B cell (primary cell): ENCODE measurements around the gene ARSJ. TPM values are rescaled to one million over a fixed set of nuclear protein-coding genes. Genes with fewer than 3 reads are reported as not detected.

ENCODE experiments used
- ATAC-seq: fragments of 200-7000 bp; cut with Tn5 transposase; one replicate; pipeline ENCODE4 v1.10.0; 2021; ENCODE audit warnings: low read depth, mild to moderate bottlenecking, moderate number of reproducible peaks, moderate library complexity
- CTCF ChIA-PET: fragments of 350-600 bp; sonication (Branson Sonifier 250); formaldehyde crosslinking; loops from one replicate; lab custom pipeline; 2021; ENCODE audit warnings: antibody characterized with exemption, inconsistent platforms; lab: Charles Lee
- POLR2A ChIA-PET: fragments of 350-600 bp; sonication (Branson Sonifier 250); formaldehyde crosslinking; loops from one replicate; lab custom pipeline; 2021; ENCODE audit warnings: antibody characterized with exemption; lab: Charles Lee
- DNase-seq: peaks from one replicate; pipeline ENCODE4 v3.0.0; 2013
- H2AFZ ChIP-seq: 2 replicates; pipeline ENCODE4 v1.6.1; 2012; ENCODE audit warnings: mild to moderate bottlenecking, low read depth, low read length; ENCODE audit not compliant: insufficient read depth, poor library complexity, severe bottlenecking
- H3K27ac ChIP-seq, 2 donors: 1 replicate in 1 of 2; 2 replicates in 1 of 2; pipeline ENCODE4 v1.5.1; 2012 to 2013; ENCODE audit warnings: low read length in 2 of 2, mild to moderate bottlenecking in 2 of 2, moderate library complexity in 1 of 2
- H3K27me3 ChIP-seq, 4 experiments: fragments of 200-600 bp in 1 of 4; sonication (generic) in 1 of 4; replicated peaks in 1 of 4; 1 replicate in 2 of 4; 2 replicates in 2 of 4; pipeline versions ENCODE4 v1.6.1 to v1.7.0; 2013 to 2016; ENCODE audit warnings: low read length in 3 of 4, mild to moderate bottlenecking in 2 of 4, mixed read lengths in 1 of 4, moderate library complexity in 1 of 4; ENCODE audit not compliant: insufficient read depth in 4 of 4, control insufficient read depth in 3 of 4; ENCODE audit errors: control extremely low read depth in 1 of 4
- H3K36me3 ChIP-seq, 2 experiments: replicated peaks in 1 of 2; 1 replicate in 1 of 2; 2 replicates in 1 of 2; pipeline versions ENCODE4 v1.6.1 to v1.7.1; 2013; ENCODE audit warnings: low read length in 1 of 2; ENCODE audit not compliant: insufficient read depth in 2 of 2, control insufficient read depth in 1 of 2; ENCODE audit errors: control extremely low read depth in 1 of 2, extremely low read depth in 1 of 2
- H3K4me1 ChIP-seq, 2 donors: fragments of 200-600 bp in 1 of 2; sonication (generic) in 1 of 2; 1 replicate in 1 of 2; 2 replicates in 1 of 2; pipeline versions ENCODE4 v1.5.1 to v1.6.1; 2013 to 2017; ENCODE audit warnings: low read length in 2 of 2; ENCODE audit not compliant: control insufficient read depth in 2 of 2, insufficient read depth in 2 of 2
- H3K4me2 ChIP-seq: replicated peaks from 2 replicates; pipeline ENCODE3; 2012; ENCODE audit warnings: mild to moderate bottlenecking, low read depth, low read length; ENCODE audit not compliant: poor library complexity, severe bottlenecking
- H3K4me3 ChIP-seq, 5 experiments: fragments of 200-600 bp in 1 of 5; sonication (generic) in 1 of 5; 1 replicate in 3 of 5; 2 replicates in 2 of 5; pipeline versions ENCODE4 v1.5.1 to v1.7.0; 2011 to 2016; ENCODE audit warnings: low read length in 4 of 5, mild to moderate bottlenecking in 4 of 5, low read depth in 2 of 5, control low read depth in 1 of 5, moderate library complexity in 1 of 5; ENCODE audit not compliant: insufficient read depth in 1 of 5; ENCODE audit errors: control extremely low read depth in 1 of 5, extremely low read depth in 1 of 5
- H3K79me2 ChIP-seq: fragments of 200-600 bp; sonication (generic); one replicate; pipeline ENCODE4 v1.6.0; 2016; ENCODE audit warnings: low read length; ENCODE audit not compliant: control insufficient read depth, insufficient read depth
- H3K9ac ChIP-seq: fragments of 200-600 bp; sonication (generic); 2 replicates; pipeline ENCODE4 v1.6.1; 2017; ENCODE audit warnings: mild to moderate bottlenecking, low read length, moderate library complexity
- H3K9me3 ChIP-seq, 3 donors: one replicate each; pipeline versions ENCODE4 v1.6.1 to v1.7.1; 2013; ENCODE audit warnings: low read length in 2 of 3; ENCODE audit not compliant: control insufficient read depth in 2 of 3, insufficient read depth in 1 of 3; ENCODE audit errors: control extremely low read depth in 1 of 3
- H4K20me1 ChIP-seq: 2 replicates; pipeline ENCODE4 v1.6.0; 2012; ENCODE audit warnings: mild to moderate bottlenecking, low read length; ENCODE audit not compliant: insufficient read depth, control insufficient read depth, poor library complexity, severe bottlenecking
- H3K27ac Mint-ChIP-seq: one replicate; pipeline ENCODE4 v1.8.0; 2021; ENCODE audit warnings: mixed read lengths
- H3K27me3 Mint-ChIP-seq: one replicate; pipeline ENCODE4 v1.8.0; 2021; ENCODE audit warnings: mixed read lengths
- H3K4me1 Mint-ChIP-seq: one replicate; pipeline ENCODE4 v1.8.0; 2021; ENCODE audit warnings: mixed read lengths
- H3K4me3 Mint-ChIP-seq: one replicate; pipeline ENCODE4 v1.8.0; 2021; ENCODE audit warnings: mixed read lengths
- H3K9me3 Mint-ChIP-seq: one replicate; pipeline ENCODE4 v1.8.0; 2022; ENCODE audit warnings: mixed read lengths; ENCODE audit not compliant: insufficient read depth
- CTCF ChIP-seq: fragments of 200-600 bp; IDR thresholded peaks from one replicate; pipeline ENCODE4 v1.8.0; 2022; ENCODE audit warnings: antibody characterized with exemption, mild to moderate bottlenecking
- EZH2 ChIP-seq: IDR thresholded peaks from 2 replicates; pipeline ENCODE4 v1.6.1; 2012; ENCODE audit warnings: borderline replicate concordance, low read depth, mild to moderate bottlenecking, moderate library complexity, low read length; ENCODE audit not compliant: insufficient read depth, poor library complexity, severe bottlenecking
- WGBS: methylation state at CpG from one replicate; pipeline ENCODE4 v1.1.5; 2013; ENCODE audit warnings: missing lambda C conversion rate; ENCODE audit not compliant: insufficient coverage; 5-methylcytosine and 5-hydroxymethylcytosine counted together
- intact Hi-C: fragments of 100-400 bp; cut with micrococcal nuclease; formaldehyde crosslinking; loops from one replicate; pipeline ENCODE4 v1.10.0; 2022
- polyA plus RNA-seq: library from polyadenylated mRNA; depleted of rRNA; stranded (reverse); fragments of >200 nt; gene quantifications from 2 replicates; pipeline ENCODE4 v1.2.3, GENCODE V29; 2012
- total RNA-seq, 2 donors: library from RNA; stranded (reverse); fragments of 120-200 nt in 1 of 2; gene quantifications; 1 replicate in 1 of 2; 2 replicates in 1 of 2; pipeline versions ENCODE4 v1.2.3 to v1.2.4, GENCODE V29; 2013 to 2022

The ARSJ gene
- total and polyA plus RNA-seq, 2 donors (not counting 1 experiment from before 2014, with no cell fraction given), result not detected

GRCh38 chr4:113919145-113919544, 60.3 kb downstream of the ARSJ start:
- intact Hi-C loops, result no loop called here
- Histone ChIP-seq H2AFZ (no peak overlapping the region), H3K27me3 (peaks cover 0 to 3% (median 0%) of the 10 kb centered on the region in 4 experiments), H3K4me3 (no peak overlapping the region), H3K27ac (no peak overlapping the region), H3K79me2 (no peaks in the 10 kb centered on the region), H3K4me1 (no peaks in the 10 kb centered on the region), H3K36me3 (no peaks in the 10 kb centered on the region), H3K4me2 (no peak overlapping the region), H3K9ac (no peak overlapping the region), H4K20me1 (no peaks in the 10 kb centered on the region), H3K9me3 (no peaks in the 10 kb centered on the region)
- H3K27ac Mint-ChIP-seq, result no peak overlapping the region
- CTCF ChIA-PET, result no interaction called here
- no peak for TF ChIP-seq EZH2
- TF ChIP-seq CTCF, result no peak
- ATAC-seq, result no peak
- WGBS, result no CpG with 5 or more reads among the region's 5 CpGs
- H3K4me1 Mint-ChIP-seq, result no peaks in the 10 kb centered on the region
- H3K9me3 Mint-ChIP-seq, result no peaks in the 10 kb centered on the region
- POLR2A ChIA-PET, result no interaction called here
- no peak overlapping the region for H3K4me3 Mint-ChIP-seq
- no peak for DNase-seq
- peaks cover 4% of the 10 kb centered on the region for H3K27me3 Mint-ChIP-seq

- ChIA-PET CTCF (interaction anchor here (0.9 kb wide), 1 partner anchor 361 kb away, joined by 3 read pairs; no protein-coding TSS in a partner anchor), POLR2A (no interaction called here)
- ATAC-seq, result no peak
- Histone ChIP-seq H3K27ac (no peak overlapping the region), H3K36me3 (no peaks in the 10 kb centered on the region), H3K4me2 (no peak overlapping the region), H3K79me2 (no peaks in the 10 kb centered on the region), H3K9ac (no peak overlapping the region), H4K20me1 (no peaks in the 10 kb centered on the region), H2AFZ (no peak overlapping the region), H3K4me1 (no peaks in the 10 kb centered on the region), H3K9me3 (no peaks in the 10 kb centered on the region), H3K4me3 (no peak overlapping the region), H3K27me3 (no peaks in the 10 kb centered on the region)
- intact Hi-C loops, result loop anchor here (1.0 to 5.0 kb wide), 4 partner anchors 127 to 515 kb away; no protein-coding TSS in a partner anchor
- Mint-ChIP-seq H3K4me3 (no peak overlapping the region), H3K4me1 (no peaks in the 10 kb centered on the region), H3K9me3 (no peaks in the 10 kb centered on the region), H3K27ac (no peak overlapping the region), H3K27me3 (peaks cover 3% of the 10 kb centered on the region)
- TF ChIP-seq EZH2, result no peak
- peak; percentile 18 for TF ChIP-seq CTCF
- peak; percentile 9 for DNase-seq
Observed at GRCh38 chr4:113908829-113909228, 70.6 kb downstream of the ARSJ start.
